ENCODE results near the gene BCLAF3. TPM values are rescaled to one million over a fixed set of nuclear protein-coding genes. Genes with fewer than 3 reads are reported as not detected.

BCLAF3 gene
- total RNA-seq, 4 donors from 2014 or later, result 16.5 to 20.6 (median 18.1) TPM

- 70% methylated on average over 1 of the region's 1 CpG; no CpG with 5 or more reads in 1 of the 2 donors for WGBS, 2 donors (ENCODE audit: low coverage in 1 of 2)
- Histone ChIP-seq H3K36me3 (no peaks in the 10 kb centered on the region), H3K9me3 (no peaks in the 10 kb centered on the region), H3K4me1 (no peaks in the 10 kb centered on the region), H3K4me3 (no peak overlapping the region), H3K27ac (no peak overlapping the region), H3K27me3 (no peaks in the 10 kb centered on the region)
- TF ChIP-seq EP300 (IDR thresholded peaks at IDR 0.05; ENCODE audit: low read depth) (no peak), POLR2A (IDR thresholded peaks at IDR 0.05) (no peak), CTCF (IDR thresholded peaks at IDR 0.05) (no peak), POLR2AphosphoS5 (IDR thresholded peaks at IDR 0.05) (no peak)
- intact Hi-C loops (cut with DNase I; ENCODE audit: low total_unique reads), result no loop called here
- DNase-seq, result no peak
- in situ Hi-C loops (cut with MboI; ENCODE audit: low pct_ligation_motif_present in 1 of 4, low pct_unique_long_range_greater_than_20kb in 1 of 4, low sequenced_read_pairs in 3 of 4), result no loop called here
Observed at GRCh38 chrX:19960913-19961312, 29.9 kb downstream of the BCLAF3 start.

GRCh38 chrX:19958552-19959486 lies 32.0 kb downstream of the BCLAF3 start:
- 60 to 66% methylated on average over 1 to 6 of the region's 6 CpGs for WGBS, 2 donors (ENCODE audit: low coverage in 1 of 2)
- Histone ChIP-seq H3K36me3 (no peaks in the 10 kb centered on the region), H3K27ac (no peak overlapping the region), H3K4me1 (no peaks in the 10 kb centered on the region), H3K9me3 (no peaks in the 10 kb centered on the region), H3K4me3 (no peak overlapping the region), H3K27me3 (no peaks in the 10 kb centered on the region)
- in situ Hi-C loops (cut with MboI; ENCODE audit: low pct_ligation_motif_present in 1 of 4, low pct_unique_long_range_greater_than_20kb in 1 of 4, low sequenced_read_pairs in 3 of 4), result no loop called here
- intact Hi-C loops (cut with DNase I; ENCODE audit: low total_unique reads), result no loop called here
- DNase-seq, result no peak
- no peak for TF ChIP-seq EP300 (IDR thresholded peaks at IDR 0.05; ENCODE audit: low read depth)
- TF ChIP-seq CTCF (IDR thresholded peaks at IDR 0.05), result no peak
- no peak for TF ChIP-seq POLR2A (IDR thresholded peaks at IDR 0.05)
- no peak for TF ChIP-seq POLR2AphosphoS5 (IDR thresholded peaks at IDR 0.05)

- TF ChIP-seq POLR2A (IDR thresholded peaks at IDR 0.05), result no peak
- TF ChIP-seq EP300 (IDR thresholded peaks at IDR 0.05; ENCODE audit: low read depth), result no peak
- no peak for TF ChIP-seq CTCF (IDR thresholded peaks at IDR 0.05)
- TF ChIP-seq POLR2AphosphoS5 (IDR thresholded peaks at IDR 0.05), result no peak
- Histone ChIP-seq H3K4me1 (no peaks in the 10 kb centered on the region), H3K27ac (no peak overlapping the region), H3K4me3 (no peak overlapping the region), H3K36me3 (no peaks in the 10 kb centered on the region), H3K9me3 (no peaks in the 10 kb centered on the region), H3K27me3 (no peaks in the 10 kb centered on the region)
- DNase-seq, result no peak
- in situ Hi-C loops (cut with MboI; ENCODE audit: low pct_ligation_motif_present in 1 of 4, low pct_unique_long_range_greater_than_20kb in 1 of 4, low sequenced_read_pairs in 3 of 4) (no loop called here), intact Hi-C loops (cut with DNase I; ENCODE audit: low total_unique reads) (no loop called here)
- WGBS, 2 donors (ENCODE audit: low coverage in 1 of 2), result 60 to 76% methylated on average over 4 to 6 of the region's 6 CpGs
Observed at GRCh38 chrX:19956923-19957322, 33.9 kb downstream of the BCLAF3 start.

- H3K4me3 ChIP-seq, result no peak overlapping the region
- no peaks in the 10 kb centered on the region for H3K4me1 ChIP-seq
- intact Hi-C loops (cut with DNase I; ENCODE audit: low total_unique reads), result no loop called here
- H3K9me3 ChIP-seq, result no peaks in the 10 kb centered on the region
- no peaks in the 10 kb centered on the region for H3K36me3 ChIP-seq
- in situ Hi-C loops (cut with MboI; ENCODE audit: low pct_ligation_motif_present in 1 of 4, low pct_unique_long_range_greater_than_20kb in 1 of 4, low sequenced_read_pairs in 3 of 4), result no loop called here
- H3K27me3 ChIP-seq, result no peaks in the 10 kb centered on the region
- no peak overlapping the region for H3K27ac ChIP-seq
- no peak for DNase-seq
- TF ChIP-seq EP300 (IDR thresholded peaks at IDR 0.05; ENCODE audit: low read depth), result no peak
- TF ChIP-seq POLR2A (IDR thresholded peaks at IDR 0.05), result no peak
- TF ChIP-seq POLR2AphosphoS5 (IDR thresholded peaks at IDR 0.05), result no peak
- TF ChIP-seq CTCF (IDR thresholded peaks at IDR 0.05), result no peak
Observed at GRCh38 chrX:19956306-19956705, 34.6 kb downstream of the BCLAF3 start.
